ENCODE measurements around the gene TMPO. TPM values are rescaled to one million over a fixed set of nuclear protein-coding genes. Genes with fewer than 3 reads are reported as not detected.
"Not testable (repeated sequence)": the region's sequence is repeated elsewhere in the genome, so short reads cannot be mapped to it uniquely, and the experiment has no call there.

Gene TMPO
- total RNA-seq, 1 experiment from 2014 or later: 202 TPM

DNA sequence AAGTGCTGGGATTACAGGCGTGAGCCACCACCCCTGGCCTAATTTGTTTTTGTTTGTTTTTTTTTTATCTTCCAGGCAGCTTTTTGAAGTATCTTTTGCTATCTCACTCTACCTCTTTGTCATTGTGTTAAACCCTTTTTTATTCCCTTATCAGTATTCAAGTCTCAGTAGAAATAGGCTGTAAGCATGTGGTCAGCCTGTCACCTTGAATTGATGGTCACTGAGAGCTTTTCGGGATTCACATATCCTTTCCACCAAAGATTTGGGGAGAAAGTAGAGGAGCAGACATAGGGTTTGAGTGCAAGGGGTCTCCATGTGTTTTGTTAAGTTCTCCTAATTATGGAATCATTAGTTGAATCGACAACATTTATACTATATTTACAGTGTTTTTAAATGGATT is 36.4 kb downstream of the TMPO start:
- no peaks in the 10 kb centered on the region for H3K27me3 ChIP-seq (ENCODE audit: insufficient read depth, low read length)
- no peak for DNase-seq
- no peaks in the 10 kb centered on the region for H3K4me1 ChIP-seq (ENCODE audit: insufficient read depth, low read length)
- H3K4ac ChIP-seq (ENCODE audit: low read depth, low read length): no peak overlapping the region
- no peak overlapping the region for H4K91ac ChIP-seq (ENCODE audit: insufficient read length, low read depth, low read length)
- Mint-ChIP-seq H3K27ac (peak overlapping the region in 1 of 3 experiments; percentile 19; a peak in 3 of 7 replicates), H3K4me1 (no peaks in the 10 kb centered on the region), H3K27me3 (ENCODE audit: low read depth) (no peaks in the 10 kb centered on the region), H3K4me3 (no peak overlapping the region), H3K9me3 (no peaks in the 10 kb centered on the region), H3K36me3 (ENCODE audit: insufficient read depth in 1 of 3, low read depth in 3 of 3) (peaks cover 16 to 52% (median 45%) of the 10 kb centered on the region in 3 experiments; a peak in 6 of 7 replicates)
- no peaks in the 10 kb centered on the region for H3K79me1 ChIP-seq (ENCODE audit: insufficient read depth, low read depth, low read length, poor library complexity, severe bottlenecking)
- no peak overlapping the region for H3K23ac ChIP-seq (ENCODE audit: insufficient read length, low read depth, low read length)
- H3K79me2 ChIP-seq (ENCODE audit: insufficient read depth, low read length): no peaks in the 10 kb centered on the region
- no peaks in the 10 kb centered on the region for H3K23me2 ChIP-seq (ENCODE audit: insufficient read length, low read depth, low read length, poor library complexity, severe bottlenecking)
- H3K27ac ChIP-seq (ENCODE audit: insufficient read length, low read depth, low read length): no peak overlapping the region
- no peak overlapping the region for H4K5ac ChIP-seq (ENCODE audit: insufficient read length, low read depth, low read length)
- H3K4me2 ChIP-seq (ENCODE audit: insufficient read depth, insufficient read length, low read length): no peak overlapping the region
- no peaks in the 10 kb centered on the region for H3K9me3 ChIP-seq (ENCODE audit: control insufficient read depth, low read depth, low read length)
- H2BK12ac ChIP-seq (ENCODE audit: insufficient read length, low read depth, low read length): no peak overlapping the region
- no peaks in the 10 kb centered on the region for H4K20me1 ChIP-seq (ENCODE audit: control insufficient read depth, insufficient read depth, insufficient read length)
- no peak overlapping the region for H3K56ac ChIP-seq (ENCODE audit: insufficient read length, low read depth, low read length)
- H3K14ac ChIP-seq (ENCODE audit: insufficient read depth, low read length): no peak overlapping the region
- H2AFZ ChIP-seq (ENCODE audit: low read length): no peak overlapping the region
- no peak overlapping the region for H2BK20ac ChIP-seq (ENCODE audit: low read depth, low read length, poor library complexity, severe bottlenecking)
- no peak overlapping the region for H4K8ac ChIP-seq (replicated peaks; ENCODE audit: insufficient read length, low read depth, low read length)
- no peak overlapping the region for H3K9ac ChIP-seq (ENCODE audit: extremely low read depth, insufficient read length, low read length)
- WGBS (ENCODE audit: extremely low coverage, insufficient read length, low lambda C conversion rate): no CpG with 5 or more reads among the region's 3 CpGs
- H2BK15ac ChIP-seq (ENCODE audit: low read depth, low read length): no peak overlapping the region
- TF ChIP-seq CTCF (conservative IDR thresholded peaks at IDR 0.05): no peak
- H3T11ph ChIP-seq (ENCODE audit: low read length): no peak overlapping the region
- no peak overlapping the region for H2BK5ac ChIP-seq (ENCODE audit: insufficient read length, low read length)
- H2AK5ac ChIP-seq (ENCODE audit: insufficient read length, low read length): no peak overlapping the region
- H2BK120ac ChIP-seq (ENCODE audit: low read depth, low read length, poor library complexity, severe bottlenecking): no peak overlapping the region
- no peak overlapping the region for H3K18ac ChIP-seq (ENCODE audit: insufficient read length, low read depth, low read length)

- no CpG with 5 or more reads among the region's 4 CpGs for WGBS (ENCODE audit: extremely low coverage, insufficient read length, low lambda C conversion rate)
- H3K9me3 Mint-ChIP-seq; H2BK15ac ChIP-seq (ENCODE audit: low read depth, low read length); H3K4me2 ChIP-seq (ENCODE audit: insufficient read depth, insufficient read length, low read length); H2BK5ac ChIP-seq (ENCODE audit: insufficient read length, low read length); H3K4me1 Mint-ChIP-seq; H3K14ac ChIP-seq (ENCODE audit: insufficient read depth, low read length); H2BK120ac ChIP-seq (ENCODE audit: low read depth, low read length, poor library complexity, severe bottlenecking); H2BK12ac ChIP-seq (ENCODE audit: insufficient read length, low read depth, low read length); H3K9ac ChIP-seq (ENCODE audit: extremely low read depth, insufficient read length, low read length); H3K79me2 ChIP-seq (ENCODE audit: insufficient read depth, low read length); H3K23me2 ChIP-seq (ENCODE audit: insufficient read length, low read depth, low read length, poor library complexity, severe bottlenecking); H3K27ac ChIP-seq (ENCODE audit: insufficient read length, low read depth, low read length); H3K27me3 Mint-ChIP-seq (ENCODE audit: low read depth); H3T11ph ChIP-seq (ENCODE audit: low read length); H4K8ac ChIP-seq (replicated peaks; ENCODE audit: insufficient read length, low read depth, low read length); H2AFZ ChIP-seq (ENCODE audit: low read length); H3K79me1 ChIP-seq (ENCODE audit: insufficient read depth, low read depth, low read length, poor library complexity, severe bottlenecking); H3K27me3 ChIP-seq (ENCODE audit: insufficient read depth, low read length); H3K9me3 ChIP-seq (ENCODE audit: control insufficient read depth, low read depth, low read length); H3K18ac ChIP-seq (ENCODE audit: insufficient read length, low read depth, low read length); H3K4me1 ChIP-seq (ENCODE audit: insufficient read depth, low read length); H3K4ac ChIP-seq (ENCODE audit: low read depth, low read length); H3K23ac ChIP-seq (ENCODE audit: insufficient read length, low read depth, low read length); DNase-seq; H3K27ac Mint-ChIP-seq; H2BK20ac ChIP-seq (ENCODE audit: low read depth, low read length, poor library complexity, severe bottlenecking); H3K56ac ChIP-seq (ENCODE audit: insufficient read length, low read depth, low read length); H4K5ac ChIP-seq (ENCODE audit: insufficient read length, low read depth, low read length); H4K91ac ChIP-seq (ENCODE audit: insufficient read length, low read depth, low read length); H4K20me1 ChIP-seq (ENCODE audit: control insufficient read depth, insufficient read depth, insufficient read length); H2AK5ac ChIP-seq (ENCODE audit: insufficient read length, low read length); H3K36me3 Mint-ChIP-seq (ENCODE audit: insufficient read depth in 1 of 3, low read depth in 3 of 3); H3K4me3 Mint-ChIP-seq: not testable (repeated sequence)
Measured at GRCh38 chr12:98558097-98558496, 42.7 kb downstream of the TMPO start.
